Stimulated activated CD8-positive, alpha-beta memory T cell treated with anti-CD3 and anti-CD28 coated beads, Interleukin-15, amount 100 ng/mL, for 4 hours (primary cell): ENCODE measurements around the gene LRRC31.

Experiments used
- DNase-seq, 2 donors: peaks; one replicate each; pipeline ENCODE4 v3.0.0-alpha.2; 2020; ENCODE audit warnings: low read depth in 2 of 2

The LRRC31 gene

DNA sequence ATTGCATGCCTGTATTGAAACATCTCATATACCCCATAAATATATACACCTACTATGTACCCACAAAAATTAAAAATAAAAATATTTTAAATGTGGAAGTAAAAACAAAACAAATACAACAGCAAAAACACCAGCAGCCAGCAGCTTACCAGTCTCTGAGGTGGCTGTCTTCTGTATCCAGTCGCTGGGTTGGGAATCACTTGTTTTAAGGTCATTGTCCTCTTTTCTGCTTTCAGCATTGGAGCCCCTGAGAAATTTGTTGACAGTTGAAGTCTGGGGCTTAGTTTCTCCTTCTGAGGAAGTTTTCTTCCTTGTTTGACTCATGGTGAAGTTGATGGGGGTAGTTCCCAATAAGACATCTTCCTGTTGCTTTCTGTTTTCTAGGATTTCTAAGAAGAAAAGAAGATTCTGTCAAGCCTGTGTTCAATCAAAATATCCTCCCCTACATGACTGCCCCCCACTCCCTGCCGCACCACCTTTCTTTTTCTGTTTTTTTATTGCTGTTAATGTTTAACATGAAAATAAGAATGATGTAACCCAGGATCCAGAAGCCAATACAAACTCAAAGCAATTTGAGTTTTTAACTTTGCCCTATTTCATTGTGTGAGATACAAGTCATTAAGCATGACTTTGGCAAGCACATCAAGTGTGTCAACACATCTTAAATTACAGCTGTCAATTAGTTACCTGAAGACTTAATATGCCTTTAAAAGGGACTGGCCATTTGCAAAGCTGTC, at the start of gene LRRC31:
Gene LRRC31 (minus strand): TSS at position 452 of the 737 bp plus-strand sequence. CDS start 128 bp downstream, at position 324.
- DNase-seq, result no peak

DNA sequence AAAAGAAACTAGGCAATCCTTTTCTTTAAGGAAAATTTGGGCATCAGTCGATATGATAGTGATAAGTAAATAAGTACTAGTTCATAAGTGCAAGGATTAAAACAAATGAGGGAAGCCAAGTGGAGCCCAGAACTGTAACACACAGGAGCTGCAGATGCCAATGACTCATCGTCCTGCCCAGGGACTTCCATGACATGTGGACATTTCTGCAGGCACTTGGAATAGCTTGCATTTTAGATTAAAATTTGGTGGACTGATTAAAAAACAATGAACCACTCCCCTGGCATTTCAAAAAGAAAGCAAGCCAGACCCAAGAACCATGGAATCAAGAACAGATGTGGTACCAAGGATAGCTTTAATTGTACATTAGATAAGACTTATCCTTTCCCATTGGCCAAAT, 44.6 kb upstream of the LRRC31 start:
- DNase-seq, result no peak

DNA sequence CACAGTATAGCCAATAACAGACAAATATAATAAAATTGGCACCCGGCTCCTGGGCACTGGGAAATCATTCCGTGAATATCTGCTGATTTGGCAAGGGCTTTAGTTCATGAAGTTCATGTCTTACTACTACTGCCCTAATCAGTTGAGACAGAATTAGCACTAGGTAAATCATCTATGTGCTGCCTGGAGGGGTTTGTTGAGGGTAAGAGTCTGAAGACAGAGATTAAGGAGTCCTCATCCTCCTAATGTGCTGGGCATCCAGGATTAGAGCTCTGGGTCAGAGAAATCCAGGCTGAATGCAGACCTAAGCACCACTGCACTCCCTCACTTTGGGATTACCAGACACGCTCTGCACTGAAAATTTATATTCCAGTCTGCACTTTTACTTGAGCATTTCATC, 43.6 kb upstream of the LRRC31 start:
- no peak for DNase-seq

DNA sequence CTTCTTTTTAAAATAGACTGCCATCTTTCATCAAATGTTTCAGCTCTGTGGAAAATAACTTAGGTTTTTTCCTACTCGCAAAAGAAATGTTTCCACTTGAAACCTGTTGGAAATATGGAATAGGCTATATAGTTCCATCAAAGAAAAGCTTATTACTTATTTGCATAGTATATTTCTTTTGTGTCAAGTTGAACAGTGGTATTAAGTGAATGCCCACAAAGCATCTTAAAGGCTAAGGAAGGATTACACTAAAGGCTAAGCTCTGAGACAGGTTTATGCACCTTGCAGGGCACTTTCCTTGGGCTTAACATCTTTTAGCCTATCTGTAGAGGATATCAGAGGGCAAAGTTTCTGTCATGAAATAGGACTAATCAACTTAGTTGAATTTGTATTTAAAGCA, 41.5 kb upstream of the LRRC31 start, which contains the start of gene SAMD7:
Gene SAMD7 (plus strand): TSS at position 301 of the 400 bp plus-strand sequence. CDS start 7,927 bp downstream, outside the sequence.
- no peak for DNase-seq

DNA sequence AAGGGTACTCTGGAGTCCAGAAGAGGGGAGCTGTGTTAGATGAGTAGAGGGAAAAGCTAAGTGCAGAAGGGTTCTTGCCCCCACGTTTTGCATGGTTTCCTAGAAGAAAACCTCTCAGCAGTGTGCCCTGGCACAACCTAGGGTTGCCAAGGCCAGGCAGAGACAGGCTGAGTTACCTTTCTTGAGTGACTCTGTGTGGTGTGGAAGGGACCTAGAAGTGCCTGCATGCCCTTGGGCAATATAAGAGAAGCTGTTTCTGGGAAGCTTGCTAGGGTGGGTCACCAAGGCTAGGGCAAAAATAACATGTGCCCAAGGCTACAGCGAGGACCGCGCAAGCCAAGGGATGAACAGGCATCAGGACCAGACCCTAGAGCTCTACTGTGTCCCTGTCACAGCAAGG, 38.2 kb upstream of the LRRC31 start:
- no peak for DNase-seq

DNA sequence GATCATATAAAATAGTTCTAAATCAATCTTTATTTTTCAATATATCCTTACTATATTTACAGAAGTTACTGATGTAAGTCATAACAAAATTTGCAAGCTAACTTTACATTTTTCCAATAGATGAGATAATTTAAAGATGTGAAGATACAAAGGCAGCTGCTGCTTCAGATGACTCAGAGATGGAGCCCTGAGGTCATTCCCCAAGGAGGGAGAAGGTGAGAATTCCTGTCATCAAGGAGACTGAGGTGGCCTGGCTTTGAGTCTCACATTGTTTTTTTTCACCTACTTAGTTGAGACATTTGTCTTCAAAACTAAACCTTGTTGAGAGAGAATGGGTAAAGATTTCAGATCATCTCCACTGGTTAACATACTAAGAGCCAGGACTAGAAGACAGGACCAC, 37.7 kb upstream of the LRRC31 start:
- DNase-seq, result no peak

DNA sequence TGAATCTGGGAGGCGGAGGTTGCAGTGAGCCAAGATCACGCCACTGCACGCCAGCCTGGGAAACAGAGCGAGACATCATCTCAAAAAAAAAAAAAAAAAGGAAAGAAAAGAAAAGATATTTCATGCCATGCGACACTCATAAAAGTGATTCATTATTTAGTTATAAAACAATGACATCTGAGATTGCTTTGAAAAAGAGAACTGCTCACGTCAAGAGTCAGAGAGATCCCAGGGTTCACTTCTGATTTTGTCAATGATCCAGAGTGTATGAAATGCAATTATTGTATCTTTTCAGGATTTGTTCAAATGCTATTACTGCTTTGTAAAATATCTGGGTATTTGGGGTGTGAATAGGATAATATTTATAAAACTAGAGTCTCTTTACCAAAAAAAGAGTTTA, 35.7 kb upstream of the LRRC31 start:
- no peak for DNase-seq

DNA sequence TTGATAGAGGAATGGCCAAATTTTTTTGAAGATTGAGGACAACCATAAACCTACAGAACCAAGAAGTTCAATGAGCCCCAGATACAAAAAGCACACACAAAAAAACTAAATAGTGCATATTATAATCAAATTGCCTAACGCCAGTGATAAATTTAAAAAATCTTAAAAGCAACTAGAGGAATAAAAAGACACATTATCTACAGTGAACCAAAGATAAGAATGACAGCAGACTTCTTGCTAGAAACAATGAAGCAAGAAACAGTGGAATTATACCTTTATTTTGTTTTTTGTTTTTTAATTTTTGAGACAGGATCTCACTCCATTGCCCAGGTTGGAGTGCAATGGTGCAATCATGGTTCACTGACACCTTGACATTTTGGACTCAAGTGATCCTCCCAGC, 31.7 kb upstream of the LRRC31 start:
- DNase-seq, result no peak

DNA sequence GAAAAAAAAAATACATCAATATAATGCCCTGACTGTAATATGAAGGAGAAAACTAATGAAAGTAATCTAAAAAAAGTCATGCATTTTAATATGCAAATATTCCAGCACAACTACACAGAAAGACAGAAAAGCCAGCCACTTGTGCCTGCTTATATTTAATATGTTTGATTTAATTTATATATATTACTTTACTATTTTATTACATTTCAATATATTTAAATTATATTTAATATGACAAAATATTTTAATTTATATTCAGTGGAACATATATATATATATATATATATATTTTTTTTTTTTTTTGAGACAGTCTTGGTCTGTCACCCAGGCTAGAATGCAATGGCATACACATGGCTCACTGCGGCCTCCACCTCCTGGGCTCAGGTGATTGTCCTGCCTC, 27.5 kb upstream of the LRRC31 start:
- DNase-seq, result no peak

DNA sequence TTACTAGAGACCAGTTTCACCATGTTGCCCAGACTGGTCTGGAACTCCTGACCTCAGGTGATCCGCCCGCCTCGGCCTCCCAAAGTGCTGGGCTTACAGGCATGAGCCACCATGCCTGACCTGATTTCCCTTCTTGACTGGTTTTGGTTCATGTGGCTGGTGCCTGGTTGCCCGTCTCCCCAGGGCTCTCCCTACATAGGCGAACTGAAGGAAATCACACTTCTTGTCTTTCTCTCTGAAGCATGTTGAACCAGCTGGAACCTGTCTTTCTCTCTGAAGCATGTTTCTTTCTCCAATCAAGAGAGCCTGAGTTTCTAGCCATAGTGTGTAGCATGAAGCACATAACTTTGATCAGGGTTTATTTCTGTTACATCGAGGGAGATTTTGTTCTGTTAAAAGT, 25.3 kb upstream of the LRRC31 start:
- no peak for DNase-seq

DNA sequence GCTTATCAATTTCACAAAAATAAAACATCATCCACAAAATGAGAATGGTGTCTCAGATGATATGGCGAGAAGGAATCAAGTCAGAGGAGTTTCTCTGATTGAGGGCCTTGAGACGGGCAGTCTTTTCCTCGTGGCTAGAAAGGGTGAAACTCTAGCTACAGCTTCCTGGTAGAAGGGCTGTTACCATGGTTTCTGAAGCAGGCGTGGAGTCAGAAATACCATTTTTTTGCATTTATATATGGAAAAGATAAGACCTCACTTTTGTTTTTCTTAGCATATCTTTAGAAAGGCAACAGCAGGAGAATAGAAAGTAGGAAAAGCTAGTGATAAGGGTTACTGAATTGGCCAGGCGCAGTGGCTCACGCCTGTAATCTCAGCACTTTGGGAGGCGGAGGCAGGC, 24.4 kb upstream of the LRRC31 start:
- no peak for DNase-seq

DNA sequence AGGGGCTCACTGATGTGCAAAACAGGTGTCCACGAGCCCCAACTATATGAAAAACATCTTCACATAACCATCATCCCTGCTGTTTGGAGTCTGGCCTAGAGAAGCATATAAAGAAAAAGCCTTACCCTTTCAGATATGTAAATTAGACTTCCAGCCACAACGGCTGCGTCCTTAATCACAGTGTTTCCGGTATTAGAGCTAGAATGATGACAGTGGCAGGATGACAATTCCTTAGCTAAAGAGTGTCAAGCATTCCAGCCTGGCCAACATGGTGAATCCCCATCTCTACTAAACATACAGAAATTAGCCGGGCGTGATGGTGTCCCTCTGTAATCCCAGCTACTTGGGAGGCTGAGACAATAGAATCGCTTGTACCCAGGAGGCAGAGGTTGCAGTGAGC, 22.2 kb upstream of the LRRC31 start:
- DNase-seq, result no peak

DNA sequence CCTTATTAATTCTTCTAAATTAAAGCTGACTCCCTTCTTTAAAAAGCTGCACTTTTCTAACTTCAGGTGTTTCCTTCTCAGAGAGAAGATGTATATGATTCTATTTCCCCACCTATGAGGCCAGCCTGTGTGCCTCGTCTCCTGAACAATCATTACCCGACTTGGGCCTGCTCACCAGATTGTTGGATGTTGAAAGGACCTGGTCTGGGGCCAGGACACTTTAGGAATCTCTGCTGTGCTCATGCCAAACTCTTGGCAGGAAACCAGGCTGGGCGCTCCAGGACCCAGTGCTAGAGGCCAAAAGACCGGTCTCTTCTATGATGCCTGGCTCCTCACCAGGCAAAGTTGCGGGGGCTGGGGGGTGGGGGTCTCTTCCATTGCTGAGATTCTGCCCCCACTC, 16.9 kb upstream of the LRRC31 start:
- no peak for DNase-seq

DNA sequence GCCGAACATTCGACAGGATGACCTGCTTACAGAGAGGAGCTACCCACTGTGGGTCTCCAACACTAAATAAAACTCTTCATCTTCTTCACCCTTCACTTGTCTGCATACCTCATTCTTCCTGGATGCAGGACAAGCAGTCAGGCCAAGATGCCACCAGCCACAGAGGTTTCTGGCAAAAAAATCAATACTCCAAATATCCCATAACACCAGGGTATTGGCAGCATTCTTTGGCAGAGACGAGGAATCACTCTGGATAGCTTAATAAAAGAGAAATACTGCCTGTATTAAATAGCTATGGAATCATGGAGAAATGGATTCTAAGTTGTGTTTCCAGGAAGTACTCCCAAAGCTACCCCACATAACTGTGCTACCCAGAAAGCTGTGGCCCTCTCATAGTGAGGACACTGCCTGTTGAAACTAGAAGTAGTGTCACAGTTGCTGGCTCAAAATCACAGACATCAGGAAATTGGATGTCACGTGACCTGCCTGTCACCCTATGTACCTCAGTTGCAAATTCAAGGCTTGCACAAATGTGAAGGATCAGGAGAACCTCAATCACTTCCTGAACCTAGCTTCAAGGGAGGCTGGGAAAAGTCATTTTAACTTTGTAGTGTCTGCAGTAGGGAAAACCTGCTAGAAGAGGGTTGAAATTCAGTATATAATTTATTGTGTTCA, 11.0 kb upstream of the LRRC31 start:
- no peak for DNase-seq

DNA sequence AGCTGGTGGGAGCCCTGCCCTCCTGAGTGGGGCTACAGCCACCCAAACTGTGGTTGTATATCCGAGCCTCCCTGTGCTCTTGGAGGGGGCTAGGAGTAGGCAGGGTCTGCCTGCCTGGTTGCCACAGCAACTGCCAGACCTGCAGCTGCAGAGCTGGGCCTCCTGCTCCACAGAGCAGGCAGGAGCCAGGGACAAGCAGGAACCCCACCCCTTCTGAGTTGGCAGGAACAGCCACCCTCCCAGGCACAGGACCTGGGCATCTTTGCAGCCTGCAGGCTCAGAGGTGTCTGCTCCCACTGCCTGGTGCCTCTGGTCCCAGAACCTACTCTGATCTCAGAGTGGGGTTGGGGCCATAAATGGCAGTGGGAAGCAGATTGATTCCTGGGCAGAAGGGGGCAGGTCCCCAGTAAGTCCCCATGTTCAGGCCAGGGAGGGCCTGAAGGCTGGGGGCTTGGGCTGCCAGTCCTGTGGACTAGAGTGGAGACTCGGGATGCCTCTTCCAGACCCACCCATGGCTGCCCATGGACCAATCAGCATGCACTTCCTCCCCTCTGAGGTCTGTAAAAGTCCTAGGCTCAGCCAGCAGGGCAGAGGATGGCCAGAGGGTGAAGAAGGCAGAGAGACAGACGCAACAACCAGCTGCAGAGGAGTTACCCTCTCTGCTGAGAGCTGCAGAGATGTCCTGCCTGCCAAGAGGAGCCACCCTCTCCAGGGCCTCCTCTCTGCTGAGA, 10.3 kb upstream of the LRRC31 start:
- DNase-seq, result no peak

DNA sequence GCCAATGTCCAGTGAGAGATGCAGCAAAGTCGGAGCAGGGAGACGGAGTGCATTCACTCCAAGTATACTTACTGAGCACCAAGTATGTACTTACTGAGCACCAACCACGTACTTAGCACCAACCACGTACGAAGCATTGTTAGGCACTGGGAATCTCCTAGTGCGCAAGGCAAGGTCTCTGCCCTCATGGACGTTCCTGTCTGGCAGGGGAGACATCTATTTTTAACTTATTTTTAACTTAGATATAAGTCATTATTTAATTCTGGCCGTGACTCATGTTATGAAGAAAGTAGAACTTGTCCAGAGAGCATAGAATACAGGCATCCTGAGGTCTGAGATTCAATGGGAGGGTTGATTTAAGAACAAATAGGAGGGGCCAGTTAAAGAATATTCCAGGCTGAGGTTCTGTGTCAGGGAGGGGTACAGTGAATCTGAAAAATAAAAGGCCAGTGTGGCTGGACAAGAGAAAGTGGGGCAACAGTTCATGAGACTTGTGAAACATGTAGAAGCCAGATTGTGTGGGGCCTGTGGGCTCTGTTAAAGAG, 9.3 kb upstream of the LRRC31 start:
- no peak for DNase-seq

DNA sequence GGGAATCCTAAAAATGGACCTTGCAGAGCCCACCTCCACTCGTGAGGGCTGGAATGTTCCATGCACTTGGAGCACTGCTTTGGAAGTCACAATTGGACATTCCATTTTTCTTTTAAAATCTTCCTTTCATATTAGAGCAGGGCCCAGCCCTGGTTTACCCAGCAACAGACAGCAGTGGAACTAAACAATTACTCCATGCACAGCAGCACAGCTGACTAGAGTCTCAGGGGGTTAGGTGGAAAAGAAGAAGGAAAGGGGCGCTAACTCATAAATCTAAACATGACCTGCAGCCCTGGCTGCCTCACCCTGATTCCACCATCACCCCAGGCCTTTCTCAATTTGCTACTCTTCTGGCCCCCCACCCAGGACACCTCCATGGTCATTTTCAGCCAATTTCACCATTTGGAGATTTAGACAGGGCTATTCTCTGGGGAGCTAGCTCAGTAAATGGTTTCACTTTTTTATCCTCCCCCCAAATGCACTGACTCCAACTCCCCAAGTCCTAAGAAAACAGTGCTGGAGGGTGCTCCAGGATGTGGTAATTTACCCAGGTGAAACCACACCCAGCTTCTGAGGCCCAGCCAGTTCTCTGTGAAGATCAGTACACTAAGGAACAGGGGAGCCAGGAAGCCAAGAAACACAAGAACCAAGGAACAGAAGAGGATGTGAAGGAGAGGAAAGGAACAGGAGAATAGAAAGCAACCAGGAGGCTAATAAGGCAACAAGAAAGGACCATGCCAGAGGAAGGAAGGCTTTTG, 1.6 kb upstream of the LRRC31 start:
- DNase-seq, result no peak

DNA sequence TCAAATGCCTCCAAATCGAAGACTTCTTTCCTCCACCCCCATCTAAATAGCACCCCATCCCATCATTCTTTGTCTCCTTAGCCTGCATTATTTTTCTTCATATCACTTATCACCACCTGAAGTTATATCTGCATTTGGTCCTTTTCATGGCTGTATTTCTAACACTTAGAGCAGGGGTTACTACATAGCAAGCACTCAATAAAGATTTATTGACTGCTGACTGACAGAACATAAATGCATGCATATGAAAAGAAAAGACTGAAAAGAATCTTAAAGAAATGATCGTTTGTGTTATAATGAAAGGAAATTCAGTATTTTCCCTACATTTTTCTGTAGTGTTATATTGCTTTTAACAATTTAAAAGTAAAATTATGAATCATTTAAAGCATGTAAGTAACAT, 1.4 kb downstream of the LRRC31 start:
- no peak for DNase-seq

DNA sequence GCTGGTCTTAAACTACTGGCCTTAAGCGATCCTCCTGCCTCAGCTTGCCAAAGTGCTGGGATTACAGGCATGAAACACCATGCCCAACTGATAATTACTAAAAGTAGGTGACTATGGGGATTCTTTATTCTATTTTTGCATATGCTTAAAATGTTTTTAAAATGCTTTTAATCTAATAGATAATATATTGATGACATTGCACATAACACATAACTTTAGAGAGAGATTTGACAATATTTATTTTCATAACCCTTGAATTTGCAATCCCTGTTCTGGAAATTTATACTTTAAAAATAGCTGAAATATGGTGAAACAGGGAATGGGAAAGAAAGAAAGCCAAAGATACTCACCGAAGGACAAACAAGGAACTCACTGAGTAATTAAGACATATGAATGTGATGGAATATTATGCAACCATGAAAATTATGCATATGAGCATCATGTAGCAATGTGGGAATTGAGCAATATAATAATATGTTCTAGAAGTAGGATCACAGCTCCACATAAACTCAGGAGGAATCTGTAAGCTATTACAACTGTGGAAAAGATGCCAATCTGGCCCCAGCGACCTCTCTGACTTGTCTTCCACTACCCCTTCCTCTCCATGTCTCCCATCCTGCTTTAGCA, 2.0 kb downstream of the LRRC31 start:
- no peak for DNase-seq

DNA sequence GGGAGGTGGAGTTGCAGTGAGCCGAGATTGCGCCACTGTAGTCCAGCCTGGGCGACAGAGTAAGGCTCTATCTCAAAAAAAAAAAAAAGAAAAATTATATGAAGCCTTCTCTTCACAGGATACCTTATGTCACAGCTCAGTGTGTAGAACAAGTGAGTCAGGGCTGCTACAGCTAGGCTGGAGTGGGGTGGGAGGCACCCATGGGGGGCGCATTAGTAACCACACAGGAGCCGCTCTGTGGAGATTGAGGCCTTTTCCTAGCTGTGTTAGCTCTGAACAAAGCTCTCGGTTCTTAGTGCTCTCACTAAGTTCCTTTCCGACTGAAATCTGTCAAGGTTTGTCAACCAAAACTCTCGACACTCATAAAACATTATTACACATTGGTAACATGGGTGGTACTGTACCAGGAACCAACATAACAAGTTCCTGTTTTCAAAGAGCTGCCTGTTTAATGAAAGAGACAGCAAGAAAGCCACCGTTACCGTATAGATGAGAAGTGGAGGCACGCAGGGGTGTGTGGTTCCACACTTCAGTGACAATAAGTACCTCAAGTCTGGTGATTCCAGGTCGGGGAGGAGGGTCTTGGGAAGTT, 4.5 kb downstream of the LRRC31 start:
- no peak for DNase-seq

DNA sequence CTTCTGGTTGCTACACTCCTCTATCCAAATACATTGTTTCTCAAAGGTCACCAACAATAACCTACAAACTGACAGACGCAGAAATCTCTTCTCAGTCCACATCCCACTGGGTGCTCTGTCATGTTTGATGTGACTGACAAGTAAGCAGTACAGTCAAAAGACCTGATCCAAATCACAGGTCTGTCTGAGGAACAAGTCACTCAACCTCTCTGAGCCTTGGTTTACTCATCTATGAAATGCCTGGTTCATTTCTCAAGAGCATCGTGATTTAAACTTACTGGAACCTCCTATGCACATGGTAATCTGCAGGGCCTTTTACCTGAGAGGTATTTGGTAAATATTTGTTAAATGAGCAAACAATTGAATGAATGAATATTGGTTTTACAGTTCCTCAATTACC, 5.5 kb downstream of the LRRC31 start:
- no peak for DNase-seq
